ENCODE results near the gene PPIF. TPM values are rescaled to one million over a fixed set of nuclear protein-coding genes. Genes with fewer than 3 reads are reported as not detected.

PPIF gene
- total RNA-seq, 2 experiments from 2014 or later, result 177 to 185 TPM

GRCh38 chr10:79354141-79354540, 6.9 kb downstream of the PPIF start:
- POLR2A ChIA-PET, result no interaction called here
- CTCF ChIA-PET, result no interaction called here

- ChIA-PET CTCF (no interaction called here), POLR2A (no interaction called here)
Observed at GRCh38 chr10:79354615-79355014, 7.3 kb downstream of the PPIF start.

- CTCF ChIA-PET, result no interaction called here
- POLR2A ChIA-PET, result no interaction called here
Observed at GRCh38 chr10:79355420-79356017, 8.2 kb downstream of the PPIF start.

DNA sequence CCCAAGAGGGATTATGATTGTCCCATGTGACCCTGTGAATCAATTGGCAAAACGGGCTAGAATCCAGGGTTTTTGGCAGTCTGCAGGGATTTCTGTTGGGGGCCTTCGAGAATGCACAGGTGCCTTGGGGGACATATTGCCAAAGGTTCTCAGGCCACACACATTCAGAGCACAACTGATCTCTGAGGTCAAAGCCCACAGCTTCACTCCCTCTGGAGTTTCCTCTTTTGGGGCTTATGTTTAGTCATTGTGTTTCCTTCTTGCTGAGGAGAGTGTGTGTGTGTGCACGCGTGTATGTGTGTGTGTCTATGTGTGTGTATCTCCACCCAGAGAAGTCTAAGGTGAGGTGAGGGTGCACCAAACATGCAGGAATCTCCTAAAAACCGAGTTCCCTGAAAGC, 8.8 kb downstream of the PPIF start:
- POLR2A ChIA-PET, result no interaction called here
- CTCF ChIA-PET, result no interaction called here

DNA sequence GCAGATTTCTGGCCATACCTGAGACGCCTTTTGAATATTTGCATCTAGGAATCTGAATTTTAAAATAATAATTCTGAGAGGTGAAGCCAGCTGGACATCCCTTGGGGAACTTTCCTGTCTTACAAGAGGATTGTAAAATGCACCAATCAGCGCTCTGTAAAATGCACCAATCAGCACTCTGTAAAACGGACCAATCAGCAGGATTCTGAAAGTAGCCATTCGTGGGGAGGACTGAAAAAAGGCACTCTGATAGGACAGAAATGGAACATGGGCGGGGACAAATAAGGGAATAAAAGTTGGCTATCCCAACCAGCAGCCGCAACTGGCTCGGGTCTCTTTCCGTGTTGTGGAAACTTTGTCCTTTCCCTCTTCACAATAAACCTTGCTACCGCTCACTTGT, 9.9 kb downstream of the PPIF start:
- CTCF ChIA-PET, result interaction anchor here (3.4 kb wide), 1 partner anchor 18 kb away, joined by 15 read pairs; no protein-coding TSS in a partner anchor
- POLR2A ChIA-PET, result interaction anchor here (0.6 kb wide), 1 partner anchor 197 kb away, joined by 4 read pairs; no protein-coding TSS in a partner anchor

DNA sequence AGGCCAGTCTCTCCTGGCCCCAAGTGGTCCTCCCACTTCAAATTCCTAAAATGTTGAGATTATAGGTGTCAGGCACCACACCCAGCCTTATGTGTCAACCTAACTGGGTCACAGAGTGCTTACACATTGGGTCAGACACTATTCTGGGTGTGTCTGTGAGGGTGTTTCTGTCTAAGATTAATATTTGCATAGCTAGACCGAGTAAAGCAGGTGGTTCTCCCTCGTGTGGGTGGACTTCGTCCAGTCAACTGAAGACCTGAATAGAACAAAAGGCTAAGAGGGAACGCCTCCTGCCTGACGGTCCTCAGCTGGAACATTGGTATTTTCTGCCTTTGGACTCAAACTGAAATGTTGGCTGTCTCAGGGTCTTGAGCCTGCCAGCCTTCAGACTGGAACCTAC, 11.5 kb downstream of the PPIF start:
- ChIA-PET CTCF (interaction anchor here (3.4 kb wide), 1 partner anchor 16 kb away, joined by 15 read pairs; no protein-coding TSS in a partner anchor), POLR2A (interaction anchor here (1.3 kb wide), 1 partner anchor 11 kb away, joined by 5 read pairs; no protein-coding TSS in a partner anchor)

- POLR2A ChIA-PET, result no interaction called here
Observed at GRCh38 chr10:79359816-79360498, 12.7 kb downstream of the PPIF start.

DNA sequence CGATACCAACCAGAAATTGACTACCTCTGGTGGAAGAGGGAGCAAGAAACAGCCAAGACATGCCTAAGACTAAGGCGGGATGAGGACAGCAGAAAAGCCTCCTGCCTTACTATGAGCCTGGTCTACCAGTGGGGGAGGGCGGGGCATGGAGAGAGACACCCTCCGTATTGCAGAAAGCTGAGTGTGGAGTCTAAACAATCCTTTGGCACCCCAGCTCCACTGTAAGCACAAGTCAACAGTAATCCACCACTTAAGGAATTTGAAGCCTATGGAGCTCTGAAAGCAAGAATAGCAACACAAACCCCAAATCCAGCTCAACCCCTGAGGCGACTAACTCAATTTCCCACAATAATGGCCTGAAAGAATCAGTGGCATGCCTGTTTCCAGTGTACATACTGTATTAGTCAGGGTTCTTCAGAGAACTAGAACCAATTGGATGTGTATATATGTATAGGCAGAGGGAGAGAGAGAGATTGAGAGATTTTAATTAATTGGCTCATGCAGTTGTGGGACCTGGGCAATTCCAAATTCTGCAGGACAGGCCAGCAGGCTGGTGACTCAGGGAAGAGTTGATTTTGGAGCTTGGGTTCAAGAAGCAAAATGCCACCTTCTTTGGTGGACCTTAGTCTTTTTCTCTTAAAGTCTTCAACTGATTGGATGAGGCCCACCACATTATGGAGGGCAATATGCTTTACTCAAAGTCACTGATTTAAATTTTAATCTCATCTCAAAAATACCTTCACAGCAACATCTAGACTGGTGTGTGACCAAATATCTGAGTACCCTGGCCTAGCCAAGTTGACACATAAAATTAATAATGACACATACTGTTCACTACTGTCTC, 13.5 kb downstream of the PPIF start:
- CTCF ChIA-PET, result interaction anchor here (3.4 kb wide), 1 partner anchor 14 kb away, joined by 15 read pairs; no protein-coding TSS in a partner anchor
- POLR2A ChIA-PET, result interaction anchor here (0.6 kb wide), 1 partner anchor 11 kb away, joined by 3 read pairs; no protein-coding TSS in a partner anchor

More at GRCh38 chr10:79359816-79360498, 12.7 kb downstream of the PPIF start:
- CTCF ChIA-PET, result interaction anchor here (3.4 kb wide), 1 partner anchor 15 kb away, joined by 15 read pairs; no protein-coding TSS in a partner anchor

- ChIA-PET POLR2A (no interaction called here), CTCF (interaction anchor here (1.3 kb wide), 1 partner anchor 13 kb away, joined by 4 read pairs; no protein-coding TSS in a partner anchor)
Observed at GRCh38 chr10:79361726-79362397, 14.6 kb downstream of the PPIF start.

- POLR2A ChIA-PET, result no interaction called here
- CTCF ChIA-PET, result no interaction called here
Observed at GRCh38 chr10:79367426-79368189, 20.3 kb downstream of the PPIF start.

DNA sequence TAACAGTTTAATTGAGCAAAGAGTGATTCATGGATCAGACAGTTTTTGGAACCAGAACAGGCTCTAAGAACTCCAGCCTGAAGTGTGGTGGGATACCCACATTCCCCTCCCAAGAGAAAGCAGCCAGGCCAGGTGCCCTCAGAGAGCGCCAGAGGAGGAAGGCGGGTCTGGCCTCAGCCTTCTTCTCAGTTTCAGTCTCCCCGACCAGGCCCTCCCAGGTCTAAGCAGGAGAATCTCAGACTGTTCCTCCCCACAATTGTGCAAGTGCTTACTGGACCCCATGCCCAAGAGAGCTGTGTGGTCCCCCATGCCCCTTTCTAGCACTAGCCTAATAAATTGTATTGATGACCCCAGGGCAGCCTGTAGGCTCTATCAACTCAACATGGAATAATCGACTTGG, 25.6 kb downstream of the PPIF start:
- ChIA-PET CTCF (interaction anchor here (0.8 to 4.9 kb wide), 5 partner anchors 14 to 115 kb away, joined by 4 to 21 read pairs (median 15); no protein-coding TSS in a partner anchor), POLR2A (no interaction called here)

GRCh38 chr10:79374312-79375191, 27.3 kb downstream of the PPIF start:
- CTCF ChIA-PET, result interaction anchor here (0.5 to 4.9 kb wide), 19 partner anchors 8 to 1108 kb away, joined by 3 to 21 read pairs (median 4); no protein-coding TSS in a partner anchor
- POLR2A ChIA-PET, result no interaction called here

GRCh38 chr10:79375321-79376077, 28.2 kb downstream of the PPIF start:
- ChIA-PET POLR2A (no interaction called here), CTCF (interaction anchor here (1.8 to 4.9 kb wide), 3 partner anchors 17 to 112 kb away, joined by 4 to 21 read pairs (median 15); no protein-coding TSS in a partner anchor)

DNA sequence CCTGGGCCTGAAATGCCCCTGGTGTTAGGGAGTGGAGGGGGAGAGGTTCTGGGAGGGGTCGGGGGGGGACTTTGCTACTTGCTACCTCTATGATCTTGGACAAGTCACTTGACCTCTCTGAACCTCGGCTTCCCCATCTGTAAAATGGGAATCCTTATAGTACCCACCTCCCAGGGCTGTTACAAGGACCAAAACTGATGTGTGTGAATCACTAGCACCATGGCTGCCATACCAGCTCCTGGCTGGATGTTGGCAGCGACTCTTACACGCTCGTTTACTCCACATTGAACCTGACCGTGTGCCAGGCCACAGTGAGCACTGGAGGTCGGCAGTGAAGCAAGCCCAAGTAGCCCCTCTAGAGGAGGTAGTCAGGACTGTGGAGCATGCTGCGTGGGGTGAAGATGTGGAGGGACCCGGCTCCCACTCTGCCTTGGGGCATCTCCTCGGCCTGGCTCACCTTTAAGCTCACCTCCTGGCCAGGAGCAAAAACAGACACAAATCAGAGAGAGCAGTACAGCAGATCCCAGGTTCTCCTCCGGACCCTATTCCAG, 28.9 kb downstream of the PPIF start:
- POLR2A ChIA-PET, result no interaction called here
- CTCF ChIA-PET, result interaction anchor here (3.8 to 4.9 kb wide), 2 partner anchors 17 to 112 kb away, joined by 15 to 21 read pairs; no protein-coding TSS in a partner anchor

- POLR2A ChIA-PET, result no interaction called here
- CTCF ChIA-PET, result interaction anchor here (3.8 to 4.9 kb wide), 2 partner anchors 18 to 111 kb away, joined by 15 to 21 read pairs; no protein-coding TSS in a partner anchor
Observed at GRCh38 chr10:79376751-79377556, 29.7 kb downstream of the PPIF start.

Data from activated CD8-positive, alpha-beta memory T cell treated with anti-CD3 and anti-CD28 coated beads for 36 hours (primary cell).